ENCODE results near the gene LAMC1.

DNA sequence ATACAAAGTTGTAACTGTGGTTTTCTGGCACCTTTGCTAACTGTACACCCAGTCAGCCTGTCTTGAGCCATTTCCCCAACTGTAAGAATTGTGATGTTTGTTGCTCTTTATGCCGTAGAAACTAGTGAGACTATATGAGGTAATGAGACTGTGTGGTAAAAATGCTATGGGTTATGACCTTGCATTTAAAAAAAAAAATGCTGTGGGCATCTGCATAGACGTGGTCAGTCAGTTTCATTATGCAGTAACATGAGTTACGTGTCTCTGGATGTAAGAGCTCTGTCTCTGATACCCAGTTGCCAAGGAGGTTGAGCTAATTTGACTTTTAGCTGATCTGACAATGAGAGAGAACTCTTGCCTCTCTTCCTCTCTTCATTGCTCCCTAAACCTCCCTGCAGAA is 82.2 kb downstream of the LAMC1 start:
- TF ChIP-seq, protein P1, sequence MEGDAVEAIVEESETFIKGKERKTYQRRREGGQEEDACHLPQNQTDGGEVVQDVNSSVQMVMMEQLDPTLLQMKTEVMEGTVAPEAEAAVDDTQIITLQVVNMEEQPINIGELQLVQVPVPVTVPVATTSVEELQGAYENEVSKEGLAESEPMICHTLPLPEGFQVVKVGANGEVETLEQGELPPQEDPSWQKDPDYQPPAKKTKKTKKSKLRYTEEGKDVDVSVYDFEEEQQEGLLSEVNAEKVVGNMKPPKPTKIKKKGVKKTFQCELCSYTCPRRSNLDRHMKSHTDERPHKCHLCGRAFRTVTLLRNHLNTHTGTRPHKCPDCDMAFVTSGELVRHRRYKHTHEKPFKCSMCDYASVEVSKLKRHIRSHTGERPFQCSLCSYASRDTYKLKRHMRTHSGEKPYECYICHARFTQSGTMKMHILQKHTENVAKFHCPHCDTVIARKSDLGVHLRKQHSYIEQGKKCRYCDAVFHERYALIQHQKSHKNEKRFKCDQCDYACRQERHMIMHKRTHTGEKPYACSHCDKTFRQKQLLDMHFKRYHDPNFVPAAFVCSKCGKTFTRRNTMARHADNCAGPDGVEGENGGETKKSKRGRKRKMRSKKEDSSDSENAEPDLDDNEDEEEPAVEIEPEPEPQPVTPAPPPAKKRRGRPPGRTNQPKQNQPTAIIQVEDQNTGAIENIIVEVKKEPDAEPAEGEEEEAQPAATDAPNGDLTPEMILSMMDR (IDR thresholded peaks at IDR 0.05) = no peak
- TF ChIP-seq POLR2A (IDR thresholded peaks at IDR 0.05) = no peak
